Erythroblast (primary cell): Measurements from ENCODE around the gene UBE2H.

ENCODE experiments used
- GATA1 ChIP-seq: IDR thresholded peaks from 2 replicates; pipeline ENCODE4 v1.6.1; 2011; ENCODE audit warnings: low read depth, mild to moderate bottlenecking, control low read depth, low read length, moderate library complexity
- POLR2A ChIP-seq: IDR thresholded peaks from 2 replicates; pipeline ENCODE4 v1.6.1; 2011; ENCODE audit warnings: mild to moderate bottlenecking, low read length

GRCh38 chr7:129989466-129989865 is 36.7 kb upstream of the UBE2H start:
- TF ChIP-seq POLR2A (no peak), GATA1 (no peak)
